ENCODE measurements around the gene TGFB2.

DNA sequence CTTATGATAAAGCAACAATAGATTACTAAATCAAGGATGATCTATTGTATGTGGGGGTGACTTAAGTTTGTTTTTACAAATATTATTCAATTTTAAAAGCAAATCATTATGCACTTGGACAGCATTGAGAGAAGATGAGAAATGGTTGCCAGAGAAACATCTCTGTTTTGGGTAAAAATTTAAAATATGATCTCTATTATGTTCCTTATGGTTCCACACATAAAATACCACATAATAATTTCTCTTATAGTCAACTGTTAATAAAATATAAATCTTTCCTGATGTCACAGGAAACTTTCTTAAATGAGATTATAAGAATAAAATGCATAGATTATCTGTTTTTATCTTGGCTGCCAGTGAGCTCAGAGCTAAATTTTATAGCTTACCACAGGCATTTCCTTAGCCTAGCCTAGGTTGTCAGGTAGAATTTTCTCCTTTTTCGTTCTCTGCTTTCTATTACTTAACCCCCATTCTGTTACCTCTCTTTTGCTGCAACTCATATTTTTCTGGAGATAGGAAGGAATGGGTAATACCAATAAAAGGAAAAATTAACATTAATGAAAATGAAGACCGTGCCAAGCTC lies 109.7 kb downstream of the TGFB2 start:
- TF ChIP-seq, protein P1, sequence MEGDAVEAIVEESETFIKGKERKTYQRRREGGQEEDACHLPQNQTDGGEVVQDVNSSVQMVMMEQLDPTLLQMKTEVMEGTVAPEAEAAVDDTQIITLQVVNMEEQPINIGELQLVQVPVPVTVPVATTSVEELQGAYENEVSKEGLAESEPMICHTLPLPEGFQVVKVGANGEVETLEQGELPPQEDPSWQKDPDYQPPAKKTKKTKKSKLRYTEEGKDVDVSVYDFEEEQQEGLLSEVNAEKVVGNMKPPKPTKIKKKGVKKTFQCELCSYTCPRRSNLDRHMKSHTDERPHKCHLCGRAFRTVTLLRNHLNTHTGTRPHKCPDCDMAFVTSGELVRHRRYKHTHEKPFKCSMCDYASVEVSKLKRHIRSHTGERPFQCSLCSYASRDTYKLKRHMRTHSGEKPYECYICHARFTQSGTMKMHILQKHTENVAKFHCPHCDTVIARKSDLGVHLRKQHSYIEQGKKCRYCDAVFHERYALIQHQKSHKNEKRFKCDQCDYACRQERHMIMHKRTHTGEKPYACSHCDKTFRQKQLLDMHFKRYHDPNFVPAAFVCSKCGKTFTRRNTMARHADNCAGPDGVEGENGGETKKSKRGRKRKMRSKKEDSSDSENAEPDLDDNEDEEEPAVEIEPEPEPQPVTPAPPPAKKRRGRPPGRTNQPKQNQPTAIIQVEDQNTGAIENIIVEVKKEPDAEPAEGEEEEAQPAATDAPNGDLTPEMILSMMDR (IDR thresholded peaks at IDR 0.05 in 4 of 5, conservative IDR thresholded peaks at IDR 0.05 in 1 of 5): no peak
- TF ChIP-seq POLR2A (IDR thresholded peaks at IDR 0.05): no peak
